GM20431 (cell line): Measurements from ENCODE around the gene GDF11.

ENCODE experiments used
- in situ Hi-C: fragments of 300-500 bp; cut with MseI, MboI; formaldehyde crosslinking; loops from one replicate; pipeline ENCODE4 v1.15.0; 2020; ENCODE audit warnings: low sequenced_read_pairs; ENCODE audit not compliant: unreplicated experiment

GDF11 gene

DNA sequence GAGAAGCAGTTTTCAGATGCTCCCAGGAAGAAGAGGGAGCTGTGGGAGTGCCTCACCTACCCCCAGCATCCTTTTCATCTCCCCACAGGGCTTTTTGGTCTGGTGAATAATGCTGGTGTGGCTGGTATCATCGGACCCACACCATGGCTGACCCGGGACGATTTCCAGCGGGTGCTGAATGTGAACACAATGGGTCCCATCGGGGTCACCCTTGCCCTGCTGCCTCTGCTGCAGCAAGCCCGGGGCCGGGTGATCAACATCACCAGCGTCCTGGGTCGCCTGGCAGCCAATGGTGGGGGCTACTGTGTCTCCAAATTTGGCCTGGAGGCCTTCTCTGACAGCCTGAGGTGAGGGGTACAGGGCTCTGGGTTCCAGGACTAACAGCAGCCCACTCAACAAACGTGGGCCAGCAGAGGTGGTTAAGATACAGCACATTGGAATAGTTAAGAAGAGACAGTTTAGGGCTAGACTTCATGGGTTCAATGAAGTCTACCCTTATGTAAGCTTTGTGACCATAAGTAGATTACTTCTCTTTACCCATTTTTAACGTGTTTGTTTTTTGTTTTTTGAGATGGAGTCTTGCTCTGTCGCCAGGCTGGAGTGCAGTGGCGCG, 21.2 kb upstream of the GDF11 start:
- in situ Hi-C loops, result no loop called here

- in situ Hi-C loops, result no loop called here
These were observed 20.0 kb upstream of the GDF11 start for GRCh38 chr12:55722948-55723347.

GRCh38 chr12:55723516-55724225, 19.3 kb upstream of the GDF11 start:
- in situ Hi-C loops, result no loop called here

- in situ Hi-C loops, result no loop called here
These were observed 18.5 kb upstream of the GDF11 start for GRCh38 chr12:55724226-55724939.

GRCh38 chr12:55724940-55725309, 18.0 kb upstream of the GDF11 start:
- in situ Hi-C loops, result loop anchor here (25.0 kb wide), 1 partner anchor 212 kb away; the partner anchor contains the start of genes DGKA and PYM1

DNA sequence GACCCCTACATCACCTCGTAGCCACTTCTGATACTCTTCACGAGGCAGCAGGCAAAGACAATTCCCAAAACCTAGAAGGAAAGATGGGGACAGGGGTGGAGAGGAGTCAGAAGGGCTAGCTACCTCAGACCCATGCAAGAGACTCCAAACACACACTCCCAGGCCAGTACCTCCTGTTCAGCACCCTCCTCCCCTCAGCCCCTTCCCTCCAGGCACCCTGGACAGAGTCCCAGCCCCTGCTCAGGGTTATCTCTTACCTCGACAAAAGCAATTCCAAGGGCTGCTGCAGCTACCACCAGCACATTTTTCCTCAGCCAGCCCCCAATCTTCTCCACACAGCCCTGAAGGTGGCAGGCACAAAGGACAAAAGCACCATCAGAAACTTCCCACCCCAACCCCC, 17.4 kb upstream of the GDF11 start:
- in situ Hi-C loops, result loop anchor here (25.0 kb wide), 1 partner anchor 212 kb away; the partner anchor contains the start of genes DGKA and PYM1

DNA sequence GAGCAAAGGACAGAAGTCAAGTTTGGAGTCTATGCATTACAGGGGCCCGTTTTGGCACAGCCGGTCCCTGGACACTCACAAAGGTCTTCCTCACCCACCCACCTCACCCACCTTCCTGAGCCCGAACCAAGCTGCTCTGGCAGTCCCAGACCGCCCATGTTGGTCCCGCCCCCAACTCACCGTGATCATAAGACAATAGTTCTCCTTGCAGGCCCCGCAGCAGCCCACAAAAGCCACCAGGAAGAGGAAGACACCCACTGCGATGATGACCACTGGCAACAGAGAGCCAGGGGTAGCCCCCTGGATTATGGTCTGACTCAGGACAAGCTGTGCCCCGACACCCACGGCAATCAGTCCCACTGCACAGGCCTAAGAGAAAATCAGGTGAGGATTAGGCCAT, 16.0 kb upstream of the GDF11 start:
- in situ Hi-C loops, result loop anchor here (25.0 kb wide), 1 partner anchor 210 kb away; the partner anchor contains the start of genes DGKA and PYM1

GRCh38 chr12:55727643-55728185, 15.2 kb upstream of the GDF11 start:
- in situ Hi-C loops, result loop anchor here (25.0 kb wide), 1 partner anchor 210 kb away; the partner anchor contains the start of genes DGKA and PYM1

- in situ Hi-C loops, result loop anchor here (25.0 kb wide), 1 partner anchor 209 kb away; the partner anchor contains the start of genes DGKA and PYM1
These were observed 14.6 kb upstream of the GDF11 start for GRCh38 chr12:55728186-55728938.

DNA sequence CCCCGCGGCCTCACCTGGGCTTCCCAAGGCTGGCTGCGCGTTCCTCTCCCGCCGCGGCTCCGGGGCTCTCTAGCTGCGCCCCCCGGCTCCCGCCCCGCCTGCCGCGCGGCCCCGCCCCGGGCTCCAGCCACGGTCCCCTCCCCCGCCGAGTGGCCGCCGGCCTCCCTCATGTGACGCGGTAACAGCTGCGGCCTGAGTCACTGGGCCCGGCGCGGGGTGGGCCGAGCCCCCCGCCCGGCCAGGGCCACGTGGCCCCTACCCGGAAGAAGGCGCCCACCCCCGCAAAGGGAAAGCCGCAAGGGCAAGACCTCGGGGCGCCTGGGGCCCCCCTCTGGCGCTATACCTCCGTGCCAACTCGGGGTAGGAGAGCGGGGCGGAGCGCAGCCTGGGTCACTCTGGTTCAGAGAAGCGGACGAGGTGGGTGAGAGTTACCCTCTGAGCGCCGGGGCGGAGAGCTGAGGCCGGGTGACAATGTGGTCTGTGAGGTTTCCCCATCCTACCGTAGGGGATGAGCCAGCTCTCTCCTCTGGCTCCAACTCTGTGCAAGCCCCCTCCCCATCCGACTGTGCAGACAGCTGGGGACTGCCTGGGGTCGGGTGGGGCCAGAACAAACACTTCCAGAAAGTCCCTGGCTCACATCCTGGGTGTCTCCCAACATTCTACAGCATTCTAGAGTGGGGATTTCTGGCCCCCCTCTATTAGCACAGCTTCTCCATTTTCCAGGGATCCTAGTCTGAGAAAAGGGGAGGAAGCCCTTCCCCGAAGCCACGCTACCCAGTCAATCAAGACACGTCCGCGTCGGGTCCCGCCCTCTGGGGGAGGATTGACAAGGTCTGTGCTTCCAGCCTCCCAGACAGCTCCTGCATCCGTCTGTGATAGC, 13.7 kb upstream of the GDF11 start, which contains the start of gene CD63:
CD63 (minus strand) TSS at position 71 of the 880 bp plus-strand sequence. CDS start 668 bp downstream, outside the sequence.
- in situ Hi-C loops, result loop anchor here (25.0 kb wide), 1 partner anchor 208 kb away; the partner anchor contains the start of genes DGKA and PYM1

DNA sequence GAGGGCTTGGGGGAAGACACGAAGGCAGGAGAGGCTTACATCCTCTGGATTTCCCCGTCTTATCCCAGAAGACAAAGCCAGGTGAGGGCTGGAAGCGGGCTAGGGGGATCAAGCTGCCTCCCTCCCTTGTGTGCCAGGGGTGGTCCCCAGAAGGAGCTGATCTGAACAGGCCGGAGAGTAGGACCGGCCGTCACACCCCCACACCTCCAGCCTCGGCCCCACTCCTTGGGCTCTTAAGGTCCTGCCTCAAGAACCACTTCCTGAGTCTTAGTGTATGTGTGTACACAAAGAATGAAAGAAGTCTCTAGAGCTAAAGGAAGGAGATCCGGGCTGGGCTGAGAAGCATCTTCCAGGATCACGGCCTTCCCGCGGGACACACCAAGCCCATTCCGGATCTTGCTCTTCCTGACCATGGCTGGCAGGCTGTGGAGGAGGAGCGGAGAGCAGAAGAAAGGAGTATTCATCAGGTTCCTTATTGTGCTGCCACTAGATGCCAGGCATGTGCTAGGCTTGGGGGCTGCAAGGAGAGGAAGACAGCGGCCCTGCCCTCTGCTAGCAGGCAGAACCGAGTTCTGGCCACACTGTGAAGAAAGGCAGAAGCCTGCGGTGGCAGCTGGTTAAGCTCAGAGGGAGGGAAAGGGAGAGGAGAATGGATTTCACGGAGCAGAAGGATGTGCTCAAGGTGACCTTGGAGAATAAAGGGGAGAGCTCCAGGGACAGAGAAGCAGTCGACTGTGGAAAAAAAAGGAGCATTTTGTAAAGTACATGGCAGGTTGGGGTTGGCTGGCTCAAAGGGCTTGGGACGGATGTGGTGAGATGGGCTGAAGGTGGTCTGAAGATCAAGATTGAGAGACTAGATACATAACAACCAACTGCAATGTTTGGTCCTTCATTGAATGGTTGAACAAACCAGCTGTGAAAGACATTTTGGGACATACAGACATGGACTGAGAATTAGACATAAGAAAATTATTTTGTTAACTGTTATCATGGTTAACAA, 12.8 kb upstream of the GDF11 start:
- in situ Hi-C loops, result loop anchor here (25.0 kb wide), 1 partner anchor 207 kb away; the partner anchor contains the start of genes DGKA and PYM1

- in situ Hi-C loops, result loop anchor here (25.0 kb wide), 1 partner anchor 205 kb away; the partner anchor contains the start of genes DGKA and PYM1
These were observed 10.6 kb upstream of the GDF11 start for GRCh38 chr12:55732288-55732687.

- in situ Hi-C loops, result loop anchor here (25.0 kb wide), 1 partner anchor 204 kb away; the partner anchor contains the start of genes DGKA and PYM1
These were observed 9.8 kb upstream of the GDF11 start for GRCh38 chr12:55733021-55733555.

DNA sequence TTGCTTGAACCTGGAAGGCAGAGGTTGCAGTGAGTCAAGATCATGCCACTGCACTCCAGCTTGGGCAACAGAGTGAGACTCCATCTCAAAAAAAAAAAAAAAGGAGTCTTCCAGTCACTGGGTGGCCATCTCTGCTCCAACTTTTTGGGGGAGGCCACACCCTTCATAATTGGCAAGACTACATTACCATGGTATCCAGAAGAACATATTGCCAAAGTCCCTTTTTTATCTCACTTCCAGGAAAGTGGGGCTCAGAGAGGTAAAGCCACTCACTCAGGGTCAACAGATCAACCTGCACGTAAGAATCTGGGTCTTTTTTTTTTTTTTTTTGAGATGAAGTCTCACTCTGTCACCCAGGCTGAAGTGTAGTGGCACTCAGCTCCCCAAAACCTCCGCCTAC, 9.1 kb upstream of the GDF11 start:
- in situ Hi-C loops, result loop anchor here (25.0 kb wide), 1 partner anchor 203 kb away; the partner anchor contains the start of genes DGKA and PYM1

- in situ Hi-C loops, result loop anchor here (25.0 kb wide), 1 partner anchor 203 kb away; the partner anchor contains the start of genes DGKA and PYM1
These were observed 8.3 kb upstream of the GDF11 start for GRCh38 chr12:55734595-55734994.

- in situ Hi-C loops, result loop anchor here (25.0 kb wide), 1 partner anchor 201 kb away; the partner anchor contains the start of genes DGKA and PYM1
These were observed 6.8 kb upstream of the GDF11 start for GRCh38 chr12:55736076-55736475.
